ENCODE results near the gene ERVV-1.
"Not testable (repeated sequence)": the region's sequence is repeated elsewhere in the genome, so short reads cannot be mapped to it uniquely, and the experiment has no call there.

The ERVV-1 gene

GRCh38 chr19:53013621-53014020, at the start of gene ERVV-1:
ERVV-1 (plus strand) TSS chr19:53013921; CDS start chr19:53014091, 170 bp downstream.
- DNase-seq, result no peak

GRCh38 chr19:52967772-52968171, 45.9 kb upstream of the ERVV-1 start:
- DNase-seq, result no peak

- DNase-seq, result no peak
Measured at GRCh38 chr19:52981329-52981728, 32.4 kb upstream of the ERVV-1 start.

- not testable (repeated sequence) for DNase-seq
Measured at GRCh38 chr19:52983167-52983566, 30.6 kb upstream of the ERVV-1 start.

- DNase-seq, result no peak
Measured at GRCh38 chr19:52987221-52987620, 26.5 kb upstream of the ERVV-1 start.

GRCh38 chr19:52988506-52988905, 25.2 kb upstream of the ERVV-1 start:
- no peak for DNase-seq

GRCh38 chr19:52990759-52991418, 22.8 kb upstream of the ERVV-1 start:
- no peak for DNase-seq

GRCh38 chr19:52991484-52991883, 22.2 kb upstream of the ERVV-1 start:
- no peak for DNase-seq

GRCh38 chr19:52992109-52993004, 21.4 kb upstream of the ERVV-1 start:
- DNase-seq, result no peak

GRCh38 chr19:52993342-52994178, 20.2 kb upstream of the ERVV-1 start:
- DNase-seq, result no peak

- DNase-seq, result no peak
Measured at GRCh38 chr19:52995711-52996110, 18.0 kb upstream of the ERVV-1 start.

- DNase-seq, result no peak
Measured at GRCh38 chr19:52997975-52998374, 15.7 kb upstream of the ERVV-1 start.

- no peak for DNase-seq
Measured at GRCh38 chr19:53002479-53002878, 11.2 kb upstream of the ERVV-1 start.

GRCh38 chr19:53004242-53004641, 9.5 kb upstream of the ERVV-1 start:
- no peak for DNase-seq

GRCh38 chr19:53007200-53007599, 6.5 kb upstream of the ERVV-1 start:
- DNase-seq, result no peak

- DNase-seq, result no peak
Measured at GRCh38 chr19:53007606-53008005, 6.1 kb upstream of the ERVV-1 start.

- DNase-seq, result no peak
Measured at GRCh38 chr19:53008061-53008778, 5.5 kb upstream of the ERVV-1 start.

GRCh38 chr19:53010494-53010893, 3.2 kb upstream of the ERVV-1 start:
- DNase-seq, result no peak

GRCh38 chr19:53012006-53012405, 1.7 kb upstream of the ERVV-1 start:
- no peak for DNase-seq

- DNase-seq, result no peak
Measured at GRCh38 chr19:53015159-53015558, 1.4 kb downstream of the ERVV-1 start.

- no peak for DNase-seq
Measured at GRCh38 chr19:53015730-53016129, 2.0 kb downstream of the ERVV-1 start.

GRCh38 chr19:53019684-53020083, 6.0 kb downstream of the ERVV-1 start:
- DNase-seq, result no peak

- DNase-seq, result not testable (repeated sequence)
Measured at GRCh38 chr19:53028306-53028705, 14.6 kb downstream of the ERVV-1 start.

Data from NCI-H1694 treated with DMSO at 0.1 percent for 48 hours (cell line).